ENCODE measurements around the gene ACTL6B. TPM values are rescaled to one million over a fixed set of nuclear protein-coding genes. Genes with fewer than 3 reads are reported as not detected.

The ACTL6B gene
- total RNA-seq, 1 donor from 2014 or later = not detected

DNA sequence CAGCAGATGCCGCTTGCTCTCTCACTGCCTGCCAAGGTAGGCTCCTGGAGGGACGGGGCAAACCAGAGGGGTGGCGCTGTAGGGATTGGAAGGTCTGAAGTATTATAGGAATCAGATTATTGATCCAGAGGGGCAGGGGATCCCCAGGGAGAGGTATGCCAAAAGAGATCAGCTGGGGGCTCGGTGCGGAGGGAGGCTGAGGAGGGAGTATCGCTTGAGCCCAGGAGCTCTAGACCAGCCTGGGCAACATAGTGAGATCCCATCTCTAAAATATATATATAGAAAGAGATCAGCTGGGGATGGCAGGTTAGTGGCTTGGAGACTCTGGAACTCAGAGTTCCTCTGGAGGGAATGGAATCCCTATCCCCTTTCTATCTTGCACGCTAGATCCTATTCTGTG, 61.1 kb downstream of the ACTL6B start:
- no peak for TF ChIP-seq CTCF (IDR thresholded peaks at IDR 0.05)
- intact Hi-C loops (cut with DNase I) = no loop called here
- H3K36me3 ChIP-seq = no peaks in the 10 kb centered on the region
- no peaks in the 10 kb centered on the region for H3K27me3 ChIP-seq
- H3K27ac ChIP-seq = no peak overlapping the region
- ATAC-seq = no peak
- no peak overlapping the region for H3K4me3 ChIP-seq
- DNase-seq = no peak
- no peaks in the 10 kb centered on the region for H3K4me1 ChIP-seq
- H3K9me3 ChIP-seq = no peaks in the 10 kb centered on the region

Other genes with a start within 250 kb of the ACTL6B start
- gene ZCWPW1, start 227.7 kb downstream of the ACTL6B start, total RNA-seq = 4.8 TPM
- 36.3 TPM for gene MEPCE, start 226.6 kb downstream of the ACTL6B start, total RNA-seq
- 24.7 TPM for gene PPP1R35, start 220.0 kb downstream of the ACTL6B start, total RNA-seq
- 1.8 TPM for gene SPACDR, start 192.2 kb downstream of the ACTL6B start, total RNA-seq
- 51.8 TPM for gene TSC22D4, start 177.2 kb downstream of the ACTL6B start, total RNA-seq
- gene NYAP1, start 172.5 kb downstream of the ACTL6B start, total RNA-seq = 0.55 TPM
- gene AGFG2, start 117.2 kb downstream of the ACTL6B start, total RNA-seq = 36.0 TPM
- 6.4 TPM for gene SAP25, start 82.5 kb downstream of the ACTL6B start, total RNA-seq
- 88.0 TPM for gene LRCH4, start 70.3 kb downstream of the ACTL6B start, total RNA-seq
- gene FBXO24, start 70.1 kb downstream of the ACTL6B start, total RNA-seq = 1.4 TPM
- 57.2 TPM for gene PCOLCE, start 54.1 kb downstream of the ACTL6B start, total RNA-seq
- 14.7 TPM for gene MOSPD3, start 43.9 kb downstream of the ACTL6B start, total RNA-seq
- 0.41 TPM for gene TFR2, start 14.9 kb downstream of the ACTL6B start, total RNA-seq
- 208 TPM for gene GNB2, start 17.3 kb upstream of the ACTL6B start, total RNA-seq
- gene GIGYF1, start 37.8 kb upstream of the ACTL6B start, total RNA-seq = 44.5 TPM
- 20.2 TPM for gene POP7, start 49.7 kb upstream of the ACTL6B start, total RNA-seq
- not detected for gene EPO, start 64.0 kb upstream of the ACTL6B start, total RNA-seq
- not detected for gene ZAN, start 77.1 kb upstream of the ACTL6B start, total RNA-seq
- gene EPHB4, start 171.1 kb upstream of the ACTL6B start, total RNA-seq = 117 TPM
- 39.2 TPM for gene SLC12A9, start 196.3 kb upstream of the ACTL6B start, total RNA-seq
- 65.3 TPM for gene TRIP6, start 210.9 kb upstream of the ACTL6B start, total RNA-seq
- 105 TPM for gene SRRT, start 218.7 kb upstream of the ACTL6B start, total RNA-seq
- 3.1 TPM for gene UFSP1, start 233.3 kb upstream of the ACTL6B start, total RNA-seq
- gene ACHE, start 239.4 kb upstream of the ACTL6B start, total RNA-seq = 2.9 TPM

Measured in upper lobe of right lung (tissue), 1 donor.